Posterior vena cava (tissue), 2 donors: ENCODE measurements around the gene LGALS9C. TPM values are rescaled to one million over a fixed set of nuclear protein-coding genes. Genes with fewer than 3 reads are reported as not detected.
"Not testable (repeated sequence)": the region's sequence is repeated elsewhere in the genome, so short reads cannot be mapped to it uniquely, and the experiment has no call there.

Experiments used
- DNase-seq: peaks from one replicate; pipeline ENCODE4 v3.0.0-alpha.2; 2020; ENCODE audit warnings: low spot score
- intact Hi-C, 2 donors: fragments of 100-400 bp; cut with DNase I; formaldehyde crosslinking; loops; one replicate each; pipeline versions ENCODE4 v1.14.1 to v1.14.2; 2022 to 2023
- total RNA-seq, 2 donors: library from RNA; stranded (reverse); fragmentation: NEBNext Ultra II Directional; extraction: Animal tissue kit (Norgen Biotek cat#: 25700); gene quantifications; one replicate each; pipeline ENCODE4 v1.2.1, GENCODE V29; 2021
- donor health status: DM: yes; HTN: yes; CAD: no.
- donor health status: DM: yes; HTN: yes; CAD: no.

LGALS9C gene
- total RNA-seq, 2 donors from 2014 or later = not detected

DNA sequence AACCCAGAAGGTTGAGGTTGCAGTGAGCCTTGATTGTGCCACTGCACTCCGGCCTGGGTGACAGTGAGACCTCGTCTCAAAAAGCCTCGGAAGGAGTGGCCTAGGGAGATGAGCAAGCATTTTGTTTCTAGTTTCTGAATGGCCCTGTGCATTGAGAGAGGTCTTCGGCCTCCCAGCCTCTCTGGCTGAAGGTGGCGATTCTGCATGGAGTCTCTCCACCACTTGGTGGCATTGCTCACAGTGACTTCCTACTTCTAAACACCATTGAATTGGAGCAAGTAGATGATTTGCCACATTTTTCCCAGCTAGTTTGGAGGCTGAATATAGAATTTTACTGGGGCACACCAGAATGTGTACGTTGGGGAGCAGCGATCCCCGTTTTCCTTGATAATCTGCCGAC lies 48.4 kb downstream of the LGALS9C start:
- intact Hi-C loops, DNase-seq: not testable (repeated sequence)

DNA sequence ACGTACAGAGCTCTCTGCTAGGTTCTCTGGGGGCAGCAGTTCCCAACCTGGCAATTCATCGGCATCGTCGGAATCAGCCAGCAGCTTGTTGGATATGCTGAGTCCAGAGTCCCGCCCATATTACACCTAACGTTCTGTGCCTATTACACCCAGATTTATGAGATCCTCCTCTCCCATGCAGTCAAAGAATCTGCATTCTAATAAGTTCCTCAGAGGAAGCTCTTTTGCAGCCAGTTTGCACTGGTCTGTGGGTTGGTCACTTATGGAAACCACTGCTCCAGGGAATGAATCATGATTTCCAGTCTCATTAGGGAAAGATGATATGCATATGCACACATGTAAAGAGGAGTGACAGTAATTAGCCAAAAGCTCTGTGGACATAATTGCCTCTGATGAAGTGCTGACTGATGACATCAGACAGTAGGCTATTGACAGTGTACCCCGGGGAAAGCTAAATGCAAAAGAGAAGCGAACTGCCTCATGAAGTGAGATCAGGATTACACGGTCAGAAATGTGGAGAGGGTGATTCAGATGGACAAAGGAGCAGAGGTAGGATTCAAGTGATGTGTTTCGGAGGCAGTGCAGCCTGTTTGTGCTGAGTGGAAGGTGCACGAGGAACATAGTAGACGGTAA lies 49.7 kb downstream of the LGALS9C start:
- DNase-seq, intact Hi-C loops: not testable (repeated sequence)

DNA sequence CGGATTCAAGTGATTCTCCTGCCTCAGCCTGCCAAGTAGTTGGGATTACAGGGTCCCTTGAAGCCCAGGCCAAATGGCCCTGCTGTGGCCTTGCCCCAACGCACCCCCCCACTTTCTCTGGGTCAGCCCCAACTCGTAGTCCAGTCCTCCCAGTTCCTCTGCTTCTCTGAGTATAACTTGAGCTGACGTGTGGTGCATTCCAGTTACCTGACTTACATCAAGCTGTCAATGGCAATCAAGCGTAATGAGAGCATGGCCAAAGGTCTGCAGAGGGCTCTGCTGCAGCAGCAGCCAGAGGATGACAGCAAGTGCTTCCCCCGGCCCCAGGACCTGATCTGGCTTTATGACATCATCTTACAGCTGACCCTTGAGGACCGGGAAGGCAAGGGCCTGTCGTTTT lies 50.8 kb downstream of the LGALS9C start:
- intact Hi-C loops, DNase-seq: not testable (repeated sequence)

DNA sequence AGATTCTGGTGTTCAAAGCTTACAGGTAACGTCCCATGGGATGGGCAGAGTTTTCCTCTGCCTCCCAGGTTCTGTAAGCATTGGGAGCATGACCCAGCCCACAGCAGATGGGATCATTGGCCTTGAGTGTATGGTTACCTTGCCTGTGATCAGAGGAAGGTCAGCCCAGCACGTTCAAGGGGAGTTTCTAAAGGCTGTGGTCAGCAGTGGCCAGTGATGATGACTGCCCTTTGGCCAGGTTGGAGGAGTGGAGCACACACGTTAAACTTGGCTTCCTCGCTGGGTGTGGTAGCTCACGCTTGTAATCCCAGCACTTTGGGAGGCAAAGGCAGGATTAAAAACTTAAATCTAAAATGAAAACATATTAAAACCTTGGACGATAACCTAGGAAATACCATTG lies 51.8 kb downstream of the LGALS9C start:
- not testable (repeated sequence) for DNase-seq

DNA sequence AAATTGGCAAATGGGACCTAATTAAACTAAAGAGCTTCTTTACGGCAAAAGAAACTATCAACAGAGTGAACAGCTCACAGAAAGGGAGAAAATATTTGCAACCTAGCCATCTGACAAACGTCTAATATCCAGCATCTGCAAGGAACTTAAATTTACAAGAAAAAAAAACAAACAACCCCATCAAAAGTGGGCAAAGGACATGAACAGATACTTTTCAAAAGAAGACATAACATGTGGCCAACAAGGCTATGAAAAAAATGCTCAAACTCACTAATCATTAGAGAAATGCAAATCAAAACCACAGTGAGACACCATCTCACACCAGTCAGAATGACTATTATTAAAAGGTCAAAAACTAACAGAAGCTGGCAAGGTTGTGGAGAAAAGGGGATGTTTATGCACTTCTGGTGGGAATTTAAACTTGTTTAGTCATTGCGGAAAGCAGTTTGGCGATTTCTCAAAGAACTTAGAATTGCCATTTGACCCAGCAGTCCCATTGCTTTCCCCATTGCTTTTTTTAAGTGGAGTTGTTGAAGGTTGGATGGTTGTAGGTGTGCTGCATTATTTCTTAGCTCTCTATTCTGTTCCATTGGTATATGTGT lies 52.4 kb downstream of the LGALS9C start:
- intact Hi-C loops = not testable (repeated sequence)

More for the DNA sequence above, 51.8 kb downstream of the LGALS9C start:
- intact Hi-C loops = not testable (repeated sequence)

DNA sequence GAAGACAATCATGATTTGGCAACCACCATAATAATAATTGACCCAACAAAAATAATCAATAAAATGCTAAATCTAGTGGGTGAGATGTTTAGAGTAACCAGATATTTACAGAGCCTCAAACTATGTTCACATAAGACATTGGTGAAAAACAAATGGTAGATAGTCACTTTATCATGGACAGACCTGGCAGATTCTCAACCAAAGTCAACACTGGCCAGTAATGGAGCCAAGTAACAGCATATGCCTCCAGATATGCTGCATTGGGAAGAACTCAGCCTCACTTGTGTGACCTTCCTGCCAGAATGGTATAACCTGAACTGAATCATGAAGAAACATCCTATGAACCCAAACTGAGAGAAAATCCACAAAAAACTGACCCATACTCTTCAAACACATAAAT lies 53.8 kb downstream of the LGALS9C start:
- intact Hi-C loops, DNase-seq: not testable (repeated sequence)

More for the DNA sequence above, 52.4 kb downstream of the LGALS9C start:
- not testable (repeated sequence) for DNase-seq

DNA sequence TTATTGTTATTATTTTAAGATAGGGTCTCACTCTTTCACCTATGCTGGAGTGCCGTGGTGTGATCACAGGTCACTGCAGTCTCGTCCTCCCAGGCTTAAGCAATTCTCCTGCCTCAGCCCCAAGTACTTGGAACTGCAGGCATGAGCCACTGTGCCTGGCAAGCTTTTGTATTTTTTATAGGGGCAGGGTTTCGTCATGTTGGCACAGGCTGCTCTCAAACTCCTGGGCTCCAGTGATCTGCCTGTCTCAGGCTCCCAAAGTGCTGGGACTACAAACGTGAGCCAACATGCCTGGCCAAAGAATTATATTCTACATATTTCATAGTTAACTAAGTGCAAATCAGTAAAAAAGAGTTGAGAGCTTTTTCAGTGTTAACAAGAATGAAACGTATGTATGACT lies 65.6 kb downstream of the LGALS9C start:
- intact Hi-C loops, DNase-seq: not testable (repeated sequence)

DNA sequence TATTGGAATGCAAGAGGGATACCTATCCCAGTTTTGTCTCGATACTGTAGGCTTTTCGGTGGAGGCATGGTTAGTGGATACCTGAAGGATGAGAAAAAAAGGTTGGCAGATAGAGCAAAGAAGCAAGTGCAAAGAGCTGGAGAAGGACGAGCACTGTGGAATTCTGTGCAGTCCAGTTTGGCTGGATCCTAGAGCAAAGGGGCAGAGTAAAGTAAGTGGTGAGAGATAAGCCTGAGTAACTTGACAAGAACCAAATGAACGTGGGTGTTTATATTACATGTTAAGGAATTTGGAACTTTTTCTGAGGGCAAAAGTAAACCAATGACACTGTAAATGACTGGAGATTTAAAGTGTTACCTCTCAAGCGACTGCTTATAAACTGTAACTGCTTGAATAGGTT lies 66.3 kb downstream of the LGALS9C start:
- DNase-seq, intact Hi-C loops: not testable (repeated sequence)

Other genes with a start within 250 kb of the LGALS9C start
- gene FLII, start 218.1 kb upstream of the LGALS9C start, total RNA-seq = 100 to 1,000 TPM; 275 to 418 TPM
- gene MIEF2, start 216.1 kb upstream of the LGALS9C start, total RNA-seq = 10 to 100 TPM in 1 of 2 donors, 1 to 10 TPM in 1; 7.7 to 11.3 TPM
- 10 to 100 TPM; 23.2 to 28.3 TPM for gene TOP3A, start 161.8 kb upstream of the LGALS9C start, total RNA-seq
- gene SMCR8, start 161.5 kb upstream of the LGALS9C start, total RNA-seq = 10 to 100 TPM; 10.2 to 11.9 TPM
- 10 to 100 TPM in 1 of 2 donors, 1 to 10 TPM in 1; 9.6 to 19.3 TPM for gene SHMT1, start 113.2 kb upstream of the LGALS9C start, total RNA-seq
- gene EVPLL, start 99.0 kb upstream of the LGALS9C start, total RNA-seq = not detected
- gene TBC1D28, start 167.6 kb downstream of the LGALS9C start, total RNA-seq = not detected
- gene FOXO3B, start 205.5 kb downstream of the LGALS9C start, total RNA-seq = 1 to 10 TPM; 1.5 to 2.3 TPM